GM12801 (cell line): ENCODE measurements around the gene RTN1.

Experiments used
- TF ChIP-seq, protein P1 (sequence below): IDR thresholded peaks from one replicate; pipeline ENCODE4 v1.5.1; 2011; ENCODE audit warnings: control low read depth; ENCODE audit not compliant: insufficient read length; ENCODE audit errors: extremely low read depth

RTN1 gene

DNA sequence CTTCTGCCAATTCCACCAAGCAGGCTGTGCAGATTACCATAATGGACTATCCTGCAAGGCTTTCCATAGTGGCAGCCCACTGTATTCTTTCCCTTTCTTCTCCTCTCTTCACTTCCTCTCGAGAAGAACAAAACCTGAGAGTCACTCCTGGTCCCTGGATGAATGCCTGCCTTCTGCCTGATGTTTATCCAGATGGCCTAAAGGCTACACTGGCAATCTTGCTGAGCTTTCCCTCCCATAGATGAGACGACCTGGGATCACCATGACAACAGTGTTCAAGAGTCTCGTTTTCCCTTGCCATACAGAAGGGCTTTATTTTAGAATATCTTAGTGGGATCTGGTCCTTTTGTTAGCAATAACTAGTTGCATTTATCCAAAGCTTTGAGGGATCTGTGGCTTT, 142.3 kb downstream of the RTN1 start:
- TF ChIP-seq, protein P1, sequence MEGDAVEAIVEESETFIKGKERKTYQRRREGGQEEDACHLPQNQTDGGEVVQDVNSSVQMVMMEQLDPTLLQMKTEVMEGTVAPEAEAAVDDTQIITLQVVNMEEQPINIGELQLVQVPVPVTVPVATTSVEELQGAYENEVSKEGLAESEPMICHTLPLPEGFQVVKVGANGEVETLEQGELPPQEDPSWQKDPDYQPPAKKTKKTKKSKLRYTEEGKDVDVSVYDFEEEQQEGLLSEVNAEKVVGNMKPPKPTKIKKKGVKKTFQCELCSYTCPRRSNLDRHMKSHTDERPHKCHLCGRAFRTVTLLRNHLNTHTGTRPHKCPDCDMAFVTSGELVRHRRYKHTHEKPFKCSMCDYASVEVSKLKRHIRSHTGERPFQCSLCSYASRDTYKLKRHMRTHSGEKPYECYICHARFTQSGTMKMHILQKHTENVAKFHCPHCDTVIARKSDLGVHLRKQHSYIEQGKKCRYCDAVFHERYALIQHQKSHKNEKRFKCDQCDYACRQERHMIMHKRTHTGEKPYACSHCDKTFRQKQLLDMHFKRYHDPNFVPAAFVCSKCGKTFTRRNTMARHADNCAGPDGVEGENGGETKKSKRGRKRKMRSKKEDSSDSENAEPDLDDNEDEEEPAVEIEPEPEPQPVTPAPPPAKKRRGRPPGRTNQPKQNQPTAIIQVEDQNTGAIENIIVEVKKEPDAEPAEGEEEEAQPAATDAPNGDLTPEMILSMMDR = no peak

- TF ChIP-seq, protein P1 = no peak
These were observed 143.4 kb downstream of the RTN1 start for GRCh38 chr14:59727073-59727661.

GRCh38 chr14:59711080-59711479, 159.5 kb downstream of the RTN1 start:
- TF ChIP-seq, protein P1 = no peak

GRCh38 chr14:59707778-59708561, 162.6 kb downstream of the RTN1 start:
- TF ChIP-seq, protein P1 = no peak

- TF ChIP-seq, protein P1 = no peak
These were observed 164.7 kb downstream of the RTN1 start for GRCh38 chr14:59705866-59706265.

GRCh38 chr14:59705245-59705644, 165.3 kb downstream of the RTN1 start:
- TF ChIP-seq, protein P1 = no peak

- TF ChIP-seq, protein P1 = no peak
These were observed 166.4 kb downstream of the RTN1 start for GRCh38 chr14:59704054-59704645.
